ENCODE measurements around the gene RFXAP.

RFXAP gene

DNA sequence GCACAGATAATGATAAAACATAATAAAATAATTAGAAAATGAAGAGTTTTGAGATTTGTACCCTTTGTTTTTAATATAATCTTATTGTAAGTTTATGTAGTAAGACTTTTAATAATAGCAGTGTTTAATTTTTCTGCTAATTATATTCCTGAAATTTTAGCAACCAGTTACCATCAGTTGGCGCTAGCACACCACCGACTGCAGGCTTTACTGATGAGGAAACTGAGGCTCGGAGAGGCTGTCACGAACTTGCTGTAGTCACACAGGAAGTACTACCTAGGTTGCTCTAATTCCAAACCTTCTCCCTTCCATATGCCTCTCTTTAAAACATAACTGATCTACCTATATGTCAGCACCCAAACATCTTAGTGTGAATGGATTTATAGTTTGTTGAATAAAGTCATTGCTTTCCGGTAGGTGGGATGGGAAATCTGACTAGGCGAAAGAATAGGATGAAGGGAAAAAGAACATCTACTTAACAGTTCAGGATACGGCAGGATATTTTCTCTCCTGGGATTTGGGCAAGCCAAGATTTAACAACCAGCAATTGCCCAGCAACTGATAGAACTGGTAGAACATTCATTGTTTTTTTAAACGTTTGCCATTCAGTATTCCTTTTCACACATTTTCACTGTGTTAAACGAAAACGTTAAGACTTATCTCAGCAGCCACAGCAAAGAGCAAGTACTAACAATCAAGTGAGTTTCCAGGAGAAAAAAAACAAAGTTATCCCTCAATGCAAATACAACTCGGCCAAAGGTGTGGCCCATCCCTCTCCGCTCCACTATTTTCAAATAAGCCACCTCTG, 822 bp upstream of the RFXAP start:
- no peak for DNase-seq

DNA sequence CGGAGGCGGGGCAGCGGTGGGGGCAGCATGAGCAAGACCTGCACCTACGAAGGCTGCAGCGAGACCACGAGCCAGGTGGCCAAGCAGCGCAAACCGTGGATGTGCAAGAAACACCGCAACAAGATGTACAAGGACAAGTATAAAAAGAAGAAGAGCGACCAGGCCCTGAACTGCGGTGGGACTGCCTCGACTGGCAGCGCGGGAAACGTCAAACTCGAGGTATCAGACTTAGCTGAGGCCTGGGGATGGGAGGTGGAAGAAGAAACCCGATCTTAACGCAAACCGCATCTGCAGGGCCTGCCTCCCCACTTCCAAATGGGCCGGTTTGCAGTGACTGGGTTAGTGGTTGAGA, 693 bp downstream of the RFXAP start:
- DNase-seq, result no peak

DNA sequence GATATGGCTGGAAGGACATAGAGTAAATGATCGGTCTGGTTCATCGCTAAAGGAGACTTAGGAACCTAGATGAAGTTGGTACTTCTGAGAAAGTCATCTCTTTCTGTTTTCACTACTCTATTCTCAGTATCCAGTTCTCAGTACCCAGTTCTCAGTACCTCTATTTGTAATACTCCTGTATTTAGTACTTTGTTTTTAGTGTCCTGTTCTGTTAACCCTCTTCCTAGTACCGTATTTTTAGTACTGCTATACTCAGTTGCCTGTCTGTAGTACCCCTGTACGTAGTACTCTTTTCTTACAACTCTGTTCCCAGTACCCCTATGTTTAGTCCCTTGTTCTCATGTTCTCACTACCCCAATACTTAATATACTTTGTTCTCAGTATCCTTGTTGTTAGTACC, 1.2 kb downstream of the RFXAP start:
- DNase-seq, result no peak

DNA sequence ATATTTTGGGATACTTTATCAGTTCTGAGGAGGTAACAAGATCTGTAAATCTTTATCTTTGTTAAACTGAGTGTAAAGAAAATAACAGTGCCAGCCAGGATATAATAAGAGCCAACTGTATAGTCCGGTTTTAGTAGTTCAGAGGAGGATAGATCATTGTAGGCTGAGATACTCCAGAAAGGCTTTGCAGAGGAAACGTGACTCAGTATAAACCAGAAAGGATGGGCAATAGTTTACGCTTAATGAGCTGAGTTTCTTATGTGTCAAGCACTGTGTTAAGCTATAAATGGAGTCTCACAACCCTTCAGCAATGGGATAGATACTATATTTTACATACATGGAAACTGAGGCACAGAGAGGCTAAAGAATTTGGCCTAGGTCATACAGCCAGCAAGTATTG, 3.8 kb downstream of the RFXAP start:
- no peak for DNase-seq

DNA sequence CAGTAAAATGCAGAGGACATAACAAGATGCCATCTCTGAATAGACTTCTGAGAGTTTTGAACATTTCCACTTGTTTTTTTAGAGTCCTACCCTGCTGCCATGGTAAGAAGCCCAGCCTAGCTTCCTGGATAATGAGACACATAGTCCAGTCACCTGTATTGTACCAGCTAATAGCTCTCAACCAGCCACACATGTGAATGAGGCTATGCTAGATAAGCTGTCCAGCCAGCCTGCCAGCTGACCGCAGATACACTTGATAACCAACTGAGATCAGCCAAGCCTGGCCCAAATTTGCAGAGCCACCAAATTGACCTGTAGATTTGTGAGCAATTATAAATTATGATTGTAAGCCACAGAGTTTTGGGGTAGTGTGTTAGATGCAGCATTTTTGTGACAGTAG, 10.7 kb downstream of the RFXAP start:
- no peak for DNase-seq

DNA sequence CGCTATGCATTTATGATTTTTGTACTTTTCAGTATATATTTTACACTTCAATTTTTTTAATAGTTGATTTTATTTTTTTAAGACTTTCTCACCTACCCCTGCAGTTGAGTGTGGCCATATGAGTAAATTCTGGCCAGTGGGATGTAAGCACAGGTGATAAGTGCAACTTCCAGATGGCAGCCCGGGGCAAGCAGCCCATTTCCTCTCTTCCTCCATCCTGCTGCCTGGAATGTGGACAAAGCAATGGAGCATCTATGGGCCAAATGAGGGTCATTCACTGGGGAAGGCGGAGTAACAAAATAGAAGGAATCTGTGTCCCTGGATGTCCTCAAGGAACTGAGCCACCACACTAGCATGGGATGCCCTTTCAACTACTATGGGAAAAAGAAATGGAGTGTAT, 12.3 kb downstream of the RFXAP start:
- no peak for DNase-seq

DNA sequence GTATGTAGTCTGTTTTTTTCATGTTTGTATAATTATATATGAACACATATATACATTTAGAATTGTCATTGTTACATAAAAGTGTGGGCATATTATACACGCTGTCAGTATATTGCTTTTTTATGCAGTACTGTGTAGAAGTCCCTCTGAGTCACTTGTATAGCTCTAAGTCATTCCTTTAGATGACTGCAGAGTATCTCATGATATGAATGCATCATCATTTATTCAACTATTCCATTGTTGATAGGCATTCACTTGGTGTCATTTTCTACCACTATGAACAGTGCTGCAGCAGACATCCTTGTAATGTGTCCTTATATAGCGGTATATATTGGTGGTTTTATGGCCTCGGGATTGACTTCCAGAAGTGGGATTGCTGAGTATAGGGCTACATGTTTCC, 15.3 kb downstream of the RFXAP start:
- DNase-seq, result no peak

DNA sequence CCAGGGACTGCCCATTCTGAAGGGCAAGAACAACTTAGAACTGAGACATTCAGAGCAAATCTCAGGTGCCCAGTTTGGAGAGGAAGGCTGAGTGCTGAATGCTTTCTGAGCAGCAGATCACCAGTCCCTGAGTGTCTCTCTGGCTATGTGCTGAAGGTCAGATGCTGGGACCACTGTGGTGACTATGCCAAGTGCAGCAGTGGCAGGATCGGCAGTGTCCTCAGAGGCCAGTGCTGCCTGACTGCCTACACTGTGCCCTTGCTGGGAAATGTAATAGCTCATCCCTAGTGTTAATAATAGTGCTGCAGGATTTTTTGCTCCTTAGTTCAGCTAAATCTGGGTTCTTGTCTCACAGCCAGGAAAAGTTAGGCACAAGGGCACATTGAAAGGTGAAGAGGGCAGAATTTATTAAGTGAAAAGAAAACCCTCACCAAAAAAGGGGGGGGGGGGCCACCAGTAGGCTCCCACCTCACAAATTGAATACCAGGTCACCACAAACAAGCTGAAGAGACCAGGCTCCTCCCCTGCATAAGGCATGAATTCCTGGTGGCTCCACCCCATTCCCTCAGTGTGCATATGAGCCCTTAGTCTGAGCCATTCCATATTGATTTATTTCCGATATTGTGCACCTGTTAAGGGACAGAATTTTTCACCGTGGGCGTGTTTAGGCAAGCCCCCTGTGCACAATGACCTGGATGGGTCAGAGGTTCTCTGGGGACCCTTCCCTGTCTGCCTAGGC, 18.5 kb downstream of the RFXAP start:
- no peak for DNase-seq

DNA sequence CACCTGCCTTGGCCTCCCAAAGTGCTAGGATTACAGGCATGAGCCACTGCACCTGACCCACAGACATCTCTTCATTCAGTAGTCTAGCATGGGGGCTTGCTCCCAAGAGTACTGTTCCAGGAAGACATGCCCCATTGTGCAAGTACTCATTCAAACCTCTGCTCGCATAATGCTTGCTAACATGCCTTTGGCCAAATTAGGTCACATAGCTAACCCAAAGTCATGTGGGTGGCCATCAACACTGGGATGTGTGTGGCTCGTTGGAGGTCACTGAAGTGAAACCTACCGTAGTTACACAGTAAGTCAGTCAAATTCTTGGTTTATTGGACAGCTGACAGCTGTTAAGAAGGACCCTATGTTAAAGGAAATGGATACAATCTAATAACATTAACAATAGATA, 20.3 kb downstream of the RFXAP start:
- DNase-seq, result no peak

DNA sequence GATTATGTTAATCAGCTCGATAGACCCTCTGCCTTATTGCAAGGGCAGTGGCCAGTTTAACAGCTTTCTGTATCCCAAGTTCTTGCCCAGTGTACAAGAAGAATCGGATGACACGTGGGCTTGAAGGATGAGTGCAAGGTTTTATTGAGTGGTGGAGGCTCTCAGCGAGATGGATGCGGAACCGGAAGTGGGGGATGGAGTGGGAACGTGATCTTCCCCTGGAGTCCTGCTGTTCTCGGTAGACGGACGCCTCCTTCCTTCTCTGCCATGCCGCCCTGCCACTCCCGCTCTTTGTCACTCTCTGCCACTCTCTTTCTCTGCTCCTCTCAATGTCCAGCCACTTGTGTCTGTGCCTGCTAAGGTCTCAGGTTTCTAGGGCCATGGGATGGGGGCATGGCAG, 21.0 kb downstream of the RFXAP start:
- DNase-seq, result peak; percentile 55

DNA sequence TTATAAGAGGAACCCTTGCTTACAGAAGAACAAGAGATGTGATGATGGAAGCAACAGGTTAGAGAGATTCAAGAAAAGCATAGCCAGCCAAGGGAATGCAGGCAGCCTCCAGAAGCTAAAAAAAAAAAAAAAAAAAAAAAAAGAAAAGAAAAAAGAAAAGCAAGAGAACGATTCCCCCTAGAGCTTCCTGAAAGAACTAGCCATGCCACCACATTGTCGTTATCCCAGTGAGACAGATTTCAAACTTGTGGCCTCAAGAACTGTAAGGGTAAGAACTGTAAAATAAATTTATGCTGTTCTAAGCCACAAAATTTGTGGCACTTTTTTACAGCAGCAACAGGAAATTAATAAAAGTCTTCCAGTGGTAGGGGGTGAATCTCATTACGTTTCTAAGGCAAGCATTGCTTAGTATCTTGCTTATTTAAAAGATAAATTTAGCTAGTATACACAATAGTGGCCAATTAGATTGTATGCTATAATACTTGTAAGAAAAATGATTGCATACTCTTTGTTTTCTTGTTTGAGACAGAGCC, 21.8 kb downstream of the RFXAP start:
- no peak for DNase-seq

DNA sequence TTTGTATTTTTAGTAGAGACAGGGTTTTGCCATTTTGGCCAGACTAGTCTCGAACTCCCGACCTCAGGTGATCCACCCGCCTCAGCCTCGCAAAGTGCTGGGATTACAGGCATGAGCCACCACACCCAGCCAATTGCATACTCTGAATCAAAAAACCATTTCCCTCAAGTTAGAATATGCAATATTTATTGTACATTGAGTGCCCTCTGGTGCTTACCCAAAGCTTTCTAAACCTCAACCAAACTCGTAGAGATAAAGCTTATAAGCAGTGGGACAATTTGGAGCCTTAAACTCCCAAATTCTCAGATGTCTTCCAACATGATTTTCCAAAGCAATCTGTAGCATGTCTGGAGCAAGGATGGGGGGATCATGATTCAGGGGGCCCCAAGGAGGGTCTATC, 22.4 kb downstream of the RFXAP start:
- no peak for DNase-seq

DNA sequence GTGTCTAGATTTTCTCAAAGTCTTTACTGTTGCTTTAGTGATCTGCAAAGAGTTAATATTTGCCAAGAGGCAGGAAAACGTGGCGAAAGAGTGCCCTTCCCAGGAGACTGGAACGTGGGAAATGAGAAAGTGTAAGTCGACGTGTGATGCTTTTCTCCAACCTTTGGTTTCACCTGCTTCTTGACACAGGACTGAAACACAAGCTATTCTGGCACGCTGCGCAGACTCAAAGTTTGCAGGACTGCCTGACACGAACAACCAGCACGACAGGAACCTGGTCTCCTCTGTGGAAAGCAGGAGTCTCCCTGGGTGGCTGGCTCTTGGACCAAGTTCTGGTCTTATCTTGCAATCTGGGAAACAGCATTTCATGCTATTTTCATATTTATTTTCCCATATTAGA, 28.6 kb downstream of the RFXAP start:
- DNase-seq, result no peak

DNA sequence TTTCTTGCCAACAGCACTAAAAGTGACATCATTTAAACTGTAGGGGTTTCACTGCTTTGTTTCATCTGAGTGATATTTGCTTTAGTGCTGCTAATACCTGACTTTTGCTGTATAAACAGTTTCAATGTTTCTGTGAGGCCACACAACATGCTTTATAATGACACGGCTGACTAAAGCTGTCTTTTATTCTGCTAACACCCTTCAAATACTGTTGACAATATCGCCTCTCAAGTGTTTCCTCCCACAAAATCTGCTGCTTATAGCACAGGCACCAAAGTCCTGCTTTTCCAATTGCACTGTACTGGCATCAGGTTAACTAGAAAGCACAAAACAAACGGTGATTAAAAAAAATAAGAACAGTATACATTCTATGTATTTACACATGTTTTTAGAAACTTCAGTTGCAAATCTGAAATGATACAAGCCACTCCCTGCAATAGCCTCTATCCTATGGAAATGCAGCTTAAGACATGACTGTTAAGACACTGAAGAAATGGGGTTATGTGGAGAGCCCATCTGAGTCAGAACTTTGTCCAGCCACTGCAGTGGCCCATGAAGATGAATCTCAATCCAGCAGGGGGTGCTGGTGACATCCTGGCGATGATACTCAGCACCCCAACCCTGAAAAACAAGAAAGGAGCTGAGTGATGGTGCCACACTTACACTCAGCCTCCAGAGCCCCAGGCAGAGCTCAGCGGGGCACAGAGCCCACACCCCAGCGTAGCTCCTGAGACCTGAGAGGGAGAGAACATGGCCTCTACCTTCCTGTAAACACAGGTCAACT, 29.4 kb downstream of the RFXAP start:
- DNase-seq, result peak; percentile 34

DNA sequence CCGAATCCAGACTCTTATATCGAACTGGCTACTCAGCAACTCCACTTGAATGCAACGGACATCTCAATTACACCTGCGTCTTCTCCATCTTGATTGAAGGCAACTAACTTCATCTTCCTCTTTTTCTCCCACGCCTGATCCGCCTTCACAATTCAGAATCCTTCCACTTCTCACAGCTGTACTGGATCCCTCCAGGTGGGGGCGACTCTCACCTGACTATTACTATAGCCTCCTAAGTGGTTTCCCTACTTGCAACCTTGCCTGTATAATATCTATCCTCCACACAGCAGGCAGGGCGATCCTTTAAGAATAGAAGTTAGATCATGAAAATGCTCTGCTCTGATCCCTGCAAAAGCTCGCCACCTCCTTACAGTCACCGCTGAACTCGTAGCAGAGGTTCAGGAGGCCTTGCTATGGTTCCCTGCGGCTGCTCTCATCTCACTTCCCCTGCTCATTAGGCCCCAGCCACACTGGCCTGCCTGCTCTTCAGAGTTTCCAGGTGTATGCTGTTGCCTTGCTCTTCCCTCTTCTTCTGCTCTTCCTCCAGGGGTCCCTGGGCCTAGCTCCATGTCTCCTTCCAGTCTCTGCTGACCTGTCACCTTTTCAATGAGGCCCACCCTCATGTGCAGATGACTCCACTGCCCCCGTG, 31.9 kb downstream of the RFXAP start:
- no peak for DNase-seq

DNA sequence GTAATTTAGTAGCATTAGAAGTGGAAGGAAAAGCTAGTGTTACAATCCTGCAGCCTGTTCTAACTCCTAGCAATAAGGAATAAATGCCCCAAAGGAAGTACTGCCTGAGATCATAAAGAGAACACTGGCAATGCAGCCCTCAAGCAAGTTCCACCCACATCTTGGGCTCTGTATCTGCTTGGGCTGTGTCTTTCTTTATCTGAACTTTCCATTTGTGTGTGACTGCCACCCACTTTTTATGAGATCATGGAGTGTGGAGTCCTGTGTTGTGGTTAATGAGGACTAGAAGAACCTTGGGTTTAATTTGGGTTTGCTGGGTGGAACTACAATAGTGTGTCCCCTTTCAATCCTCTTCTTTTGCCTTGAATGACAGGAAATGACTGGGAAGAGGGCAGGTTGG, 38.2 kb downstream of the RFXAP start:
- DNase-seq, result no peak

DNA sequence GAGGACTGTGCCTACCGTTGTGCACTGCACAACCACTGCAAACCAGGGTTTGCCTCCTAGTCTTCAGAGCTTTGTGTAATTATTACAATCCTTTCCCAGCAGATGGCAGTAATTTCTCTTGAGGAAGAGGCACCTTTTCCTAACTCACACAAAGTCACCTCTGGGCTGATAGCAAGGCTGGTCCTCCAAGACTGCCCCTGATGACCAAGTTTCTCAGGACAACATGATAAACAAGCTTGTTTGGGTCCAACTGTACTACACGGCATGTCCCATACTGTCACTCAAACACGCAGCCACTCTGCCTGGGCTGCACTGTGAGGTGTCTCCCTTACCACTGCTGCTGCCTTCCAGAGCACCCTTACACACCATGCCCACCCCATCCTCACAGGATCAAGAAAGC, 39.3 kb downstream of the RFXAP start:
- DNase-seq, result no peak

DNA sequence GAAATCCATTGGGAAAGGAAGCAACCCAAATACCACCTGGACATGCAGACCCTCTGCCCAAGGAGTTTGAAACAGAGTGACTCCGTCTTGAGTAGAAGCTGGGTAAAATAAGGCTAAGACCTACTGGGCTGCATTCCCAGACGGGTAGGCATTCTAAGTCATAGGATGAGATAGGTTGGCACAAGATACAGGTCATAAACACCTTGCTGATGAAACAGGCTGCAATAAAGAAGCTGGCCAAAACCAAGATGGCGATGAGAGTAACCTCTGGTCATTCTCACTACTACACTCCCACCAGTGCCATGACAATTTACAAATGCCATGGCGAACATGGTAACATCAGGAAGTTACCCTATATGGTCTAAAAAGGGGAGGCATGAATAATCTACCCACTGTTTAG, 40.2 kb downstream of the RFXAP start:
- no peak for DNase-seq

DNA sequence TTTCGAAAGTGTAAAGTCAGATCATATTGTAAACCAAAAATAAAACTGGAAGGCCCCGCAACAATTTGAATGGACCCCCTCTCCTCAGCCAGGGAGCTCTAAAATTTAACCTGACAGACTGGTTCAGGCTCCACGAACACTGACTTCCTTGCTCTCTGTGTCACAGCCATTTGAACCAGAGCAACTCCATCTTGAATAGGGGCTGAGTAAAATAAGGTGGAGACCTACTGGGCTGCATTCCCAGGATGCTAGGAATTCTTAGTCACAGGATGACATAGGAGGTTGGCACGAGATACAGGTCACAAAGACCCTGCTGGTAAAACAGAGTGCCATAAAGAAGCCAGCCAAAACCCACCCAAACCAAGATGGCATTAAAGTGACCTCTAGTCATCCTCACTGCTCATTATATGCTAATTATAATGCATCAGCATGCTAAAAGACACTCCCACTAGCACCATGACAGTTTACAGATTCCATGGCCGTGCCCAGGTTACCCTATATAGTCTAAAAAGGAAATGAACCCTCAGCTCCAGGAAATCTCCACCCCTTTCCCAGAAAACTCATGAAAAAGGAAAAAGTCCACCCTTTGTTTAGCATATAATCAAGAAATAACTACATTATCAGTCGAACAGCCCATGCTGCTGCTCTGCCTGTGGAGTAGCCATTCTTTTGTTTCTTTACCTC, 43.1 kb downstream of the RFXAP start:
- no peak for DNase-seq

DNA sequence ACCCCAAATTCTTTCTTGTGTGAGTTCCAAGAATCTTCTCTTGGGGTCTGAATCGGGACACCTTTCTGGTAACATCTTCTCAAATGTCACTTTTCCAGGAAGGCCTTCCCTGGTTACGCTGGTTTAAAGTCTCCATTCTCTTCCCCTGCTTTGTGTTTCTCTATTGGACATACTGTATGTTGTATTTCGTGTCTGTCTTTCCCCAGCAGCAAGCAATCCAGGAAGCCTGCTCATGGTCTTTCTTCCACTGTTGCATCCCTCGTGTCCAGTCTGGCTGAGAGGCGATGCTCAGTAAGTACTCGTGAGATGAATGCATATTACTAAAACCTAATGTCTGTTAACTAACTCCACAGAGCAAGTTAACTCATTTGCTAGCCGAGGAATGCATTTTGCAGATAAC, 43.7 kb downstream of the RFXAP start:
- DNase-seq, result no peak

DNA sequence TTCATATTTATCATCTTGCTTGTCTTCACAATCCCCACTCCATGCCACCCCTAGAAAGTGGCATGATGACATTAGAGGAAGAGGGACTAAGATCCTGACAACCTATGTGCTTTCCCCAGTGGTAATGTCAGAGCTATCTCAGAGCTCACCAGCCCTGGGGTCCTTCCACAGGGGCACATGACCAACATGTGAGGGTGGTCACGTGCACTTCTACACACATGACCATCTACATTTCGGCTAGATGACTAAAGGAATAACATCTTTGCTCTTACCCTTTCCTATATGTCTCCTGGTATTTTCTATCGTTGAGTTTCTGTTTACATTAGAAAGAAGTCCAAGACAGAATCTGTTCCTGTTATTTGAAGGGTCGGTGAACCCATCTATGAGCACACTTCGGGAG, 46.2 kb downstream of the RFXAP start:
- DNase-seq, result no peak

DNA sequence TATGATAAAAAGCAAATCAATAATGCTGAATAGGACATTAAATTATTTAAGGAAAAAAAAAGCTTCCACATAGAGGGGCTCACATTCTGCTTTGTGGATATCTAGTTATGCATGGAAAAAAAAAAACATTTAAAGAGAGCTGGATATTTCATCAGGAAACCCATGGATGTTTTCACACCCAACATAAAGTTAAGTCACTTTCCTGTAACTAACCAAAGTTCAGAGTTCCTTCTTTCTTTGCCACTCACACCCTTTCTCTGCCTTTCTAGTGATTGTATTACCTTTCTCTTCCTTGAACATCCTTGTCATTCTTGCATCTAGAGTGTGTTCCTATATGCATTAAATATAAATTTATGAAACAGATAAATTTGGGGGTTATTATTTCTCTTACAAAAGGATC, 47.2 kb downstream of the RFXAP start:
- no peak for DNase-seq
